Ovary (tissue), 3 donors: ENCODE measurements around the gene FBN1.

Source experiments
- EP300 ChIP-seq: sonication (generic); formaldehyde crosslinking; IDR thresholded peaks from one replicate; pipeline ENCODE4 v1.6.1; 2017; ENCODE audit warnings: antibody characterized with exemption
- TF ChIP-seq, protein P1 (sequence below), 3 donors: fragments of 450-650 bp in 2 of 3; fragments of 200-600 bp in 1 of 3; IDR thresholded peaks; one replicate each; pipeline versions ENCODE4 v1.5.1 to v1.8.0; 2016 to 2022; ENCODE audit warnings: antibody characterized with exemption in 3 of 3, mild to moderate bottlenecking in 1 of 3
- donor health status: DM: no; HTN: no; CAD: no.

DNA sequence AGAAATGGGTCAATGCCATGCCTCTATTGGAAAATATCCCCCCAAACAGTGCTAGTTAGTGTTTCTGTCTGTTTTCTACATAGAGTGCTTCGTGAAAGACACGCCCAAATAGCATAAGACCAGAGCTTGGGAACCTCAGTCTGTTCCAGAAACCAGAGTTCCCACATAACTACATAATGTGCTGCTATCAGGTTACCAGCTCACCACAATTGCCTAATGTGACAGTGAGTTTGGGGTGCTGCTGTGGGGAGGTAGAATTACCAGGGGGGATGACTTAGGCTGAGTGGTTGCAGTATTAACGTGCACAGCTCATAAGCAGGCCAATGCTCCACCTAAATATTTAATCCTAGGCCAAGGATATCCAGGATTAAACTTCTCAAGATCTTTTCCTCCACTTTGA is 275.0 kb downstream of the FBN1 start:
- TF ChIP-seq, protein P1, sequence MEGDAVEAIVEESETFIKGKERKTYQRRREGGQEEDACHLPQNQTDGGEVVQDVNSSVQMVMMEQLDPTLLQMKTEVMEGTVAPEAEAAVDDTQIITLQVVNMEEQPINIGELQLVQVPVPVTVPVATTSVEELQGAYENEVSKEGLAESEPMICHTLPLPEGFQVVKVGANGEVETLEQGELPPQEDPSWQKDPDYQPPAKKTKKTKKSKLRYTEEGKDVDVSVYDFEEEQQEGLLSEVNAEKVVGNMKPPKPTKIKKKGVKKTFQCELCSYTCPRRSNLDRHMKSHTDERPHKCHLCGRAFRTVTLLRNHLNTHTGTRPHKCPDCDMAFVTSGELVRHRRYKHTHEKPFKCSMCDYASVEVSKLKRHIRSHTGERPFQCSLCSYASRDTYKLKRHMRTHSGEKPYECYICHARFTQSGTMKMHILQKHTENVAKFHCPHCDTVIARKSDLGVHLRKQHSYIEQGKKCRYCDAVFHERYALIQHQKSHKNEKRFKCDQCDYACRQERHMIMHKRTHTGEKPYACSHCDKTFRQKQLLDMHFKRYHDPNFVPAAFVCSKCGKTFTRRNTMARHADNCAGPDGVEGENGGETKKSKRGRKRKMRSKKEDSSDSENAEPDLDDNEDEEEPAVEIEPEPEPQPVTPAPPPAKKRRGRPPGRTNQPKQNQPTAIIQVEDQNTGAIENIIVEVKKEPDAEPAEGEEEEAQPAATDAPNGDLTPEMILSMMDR (IDR thresholded peaks at IDR 0.05) = no peak
- no peak for TF ChIP-seq EP300
